Left ventricle myocardium superior (tissue), 1 donor: ENCODE measurements around the gene CHN1. TPM values are rescaled to one million over a fixed set of nuclear protein-coding genes. Genes with fewer than 3 reads are reported as not detected.

Experiments
- ATAC-seq: fragments of 200-7000 bp; cut with Tn5 transposase; one replicate; pipeline ENCODE4 v1.9.1; 2020; ENCODE audit warnings: mild to moderate bottlenecking, moderate library complexity
- DNase-seq: peaks from one replicate; pipeline ENCODE4 v3.0.0-alpha.2; 2020
- intact Hi-C: fragments of 100-400 bp; cut with micrococcal nuclease; formaldehyde crosslinking; loops from one replicate; pipeline ENCODE4 v1.11.0; 2022
- total RNA-seq: library from RNA; stranded (reverse); fragmentation: NEBNext Ultra II Directional; extraction: Animal tissue kit (Norgen Biotek cat#: 25700); gene quantifications from one replicate; pipeline ENCODE4 v1.2.1, GENCODE V29; 2021
- donor health status: DM: no; HTN: yes; CAD: no; lungs with severe emphysema.

The CHN1 gene
- total RNA-seq, 1 donor from 2014 or later = 16.6 TPM

GRCh38 chr2:174780856-174781255 lies 224.3 kb downstream of the CHN1 start:
- intact Hi-C loops = no loop called here
- ATAC-seq (no peak), DNase-seq (no peak)

GRCh38 chr2:174780191-174780840 lies 224.9 kb downstream of the CHN1 start:
- DNase-seq (no peak), ATAC-seq (no peak)
- intact Hi-C loops = no loop called here

GRCh38 chr2:174779361-174779928 lies 225.7 kb downstream of the CHN1 start:
- intact Hi-C loops = no loop called here
- ATAC-seq = no peak
- DNase-seq = no peak

- peak; percentile 49 for DNase-seq
- intact Hi-C loops = no loop called here
- peak; percentile 77 for ATAC-seq
These were observed 226.8 kb downstream of the CHN1 start for GRCh38 chr2:174778085-174778981.

- DNase-seq (no peak), ATAC-seq (no peak)
- intact Hi-C loops = no loop called here
These were observed 227.7 kb downstream of the CHN1 start for GRCh38 chr2:174777347-174778084.

- intact Hi-C loops = no loop called here
- ATAC-seq (no peak), DNase-seq (no peak)
These were observed 228.5 kb downstream of the CHN1 start for GRCh38 chr2:174776675-174777074.

- ATAC-seq = no peak
- DNase-seq = no peak
- intact Hi-C loops = no loop called here
These were observed 229.0 kb downstream of the CHN1 start for GRCh38 chr2:174776223-174776622.

GRCh38 chr2:174775571-174775980 lies 229.6 kb downstream of the CHN1 start:
- ATAC-seq (no peak), DNase-seq (no peak)
- intact Hi-C loops = no loop called here

GRCh38 chr2:174774886-174775285 lies 230.3 kb downstream of the CHN1 start:
- DNase-seq = no peak
- intact Hi-C loops = no loop called here
- ATAC-seq = no peak

- ATAC-seq (no peak), DNase-seq (no peak)
- intact Hi-C loops = loop anchor here (2.0 kb wide), 1 partner anchor 212 kb away; no protein-coding TSS in a partner anchor
These were observed 232.0 kb downstream of the CHN1 start for GRCh38 chr2:174773215-174773614.

- ATAC-seq (no peak), DNase-seq (no peak)
- intact Hi-C loops = loop anchor here (2.0 kb wide), 1 partner anchor 212 kb away; no protein-coding TSS in a partner anchor
These were observed 232.7 kb downstream of the CHN1 start for GRCh38 chr2:174772472-174772801.

- intact Hi-C loops = loop anchor here (2.0 kb wide), 1 partner anchor 213 kb away; no protein-coding TSS in a partner anchor
- DNase-seq (peak; percentile 86), ATAC-seq (peak; percentile 98)
These were observed 233.3 kb downstream of the CHN1 start for GRCh38 chr2:174771631-174772471.

- ATAC-seq (no peak), DNase-seq (no peak)
- intact Hi-C loops = no loop called here
These were observed 234.0 kb downstream of the CHN1 start for GRCh38 chr2:174771136-174771535.

- ATAC-seq = no peak
- no peak for DNase-seq
- intact Hi-C loops = no loop called here
These were observed 236.6 kb downstream of the CHN1 start for GRCh38 chr2:174768557-174768956.

GRCh38 chr2:174766271-174766670 lies 238.9 kb downstream of the CHN1 start:
- intact Hi-C loops = no loop called here
- DNase-seq = no peak

GRCh38 chr2:174765576-174765975 lies 239.6 kb downstream of the CHN1 start:
- intact Hi-C loops = no loop called here
- ATAC-seq = no peak
- DNase-seq = no peak

More at GRCh38 chr2:174766271-174766670, 238.9 kb downstream of the CHN1 start:
- ATAC-seq = no peak

- intact Hi-C loops = no loop called here
- ATAC-seq = no peak
- DNase-seq = no peak
These were observed 240.6 kb downstream of the CHN1 start, which contains the start of gene CHRNA1 for GRCh38 chr2:174764280-174765255. Gene CHRNA1 (minus strand): TSS chr2:174764472. CDS start chr2:174764394, 78 bp downstream.
